ENCODE measurements around the gene DIS3L2.
A peak's percentile ranks its signal among the peaks of the same experiment; 100 is the strongest.
"Not testable (repeated sequence)": the region's sequence is repeated elsewhere in the genome, so short reads cannot be mapped to it uniquely, and the experiment has no call there.

Gene DIS3L2

DNA sequence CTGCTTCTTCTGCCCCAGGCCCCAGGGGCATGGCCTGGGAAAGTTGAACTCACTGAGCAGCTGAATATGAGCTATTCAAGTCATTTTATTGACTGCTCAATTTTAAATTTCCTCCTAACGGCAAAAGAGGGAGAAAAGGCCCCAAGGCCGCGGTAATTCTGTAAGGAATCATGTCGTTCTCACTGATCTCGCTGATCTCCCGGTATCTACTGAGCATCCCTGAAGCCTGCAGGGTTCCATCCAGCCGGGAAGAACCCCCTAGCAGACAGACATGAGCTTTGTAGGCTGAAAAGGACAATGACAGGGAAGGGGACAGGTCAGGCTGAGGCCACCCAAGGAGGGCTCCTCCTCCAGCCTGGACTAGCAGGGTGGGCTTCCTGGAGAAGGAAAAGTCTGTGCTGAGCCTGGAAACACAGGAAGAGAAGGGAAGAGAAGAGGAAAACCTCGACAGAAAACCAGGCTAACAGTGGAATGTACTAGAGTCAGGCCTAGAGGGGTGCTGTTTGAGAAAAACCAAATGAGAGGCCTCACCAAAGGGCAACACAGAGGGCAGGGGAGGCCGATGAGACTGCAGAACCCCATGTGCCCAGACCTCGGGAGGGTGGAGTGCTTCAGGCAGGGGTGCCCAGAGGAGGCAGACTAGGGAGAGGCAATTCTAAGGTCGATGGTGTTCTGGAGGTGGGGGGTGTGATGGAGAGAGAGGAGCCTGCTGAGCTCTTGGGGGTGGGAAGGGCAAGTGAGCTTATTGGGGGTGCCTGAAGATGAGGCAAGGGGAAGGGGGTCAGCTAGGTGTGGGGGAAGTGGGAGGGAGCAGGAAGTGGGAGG is 32.4 kb upstream of the DIS3L2 start:
- no peak for DNase-seq (ENCODE audit: low read depth in 2 of 3, low spot score in 1 of 3)

DNA sequence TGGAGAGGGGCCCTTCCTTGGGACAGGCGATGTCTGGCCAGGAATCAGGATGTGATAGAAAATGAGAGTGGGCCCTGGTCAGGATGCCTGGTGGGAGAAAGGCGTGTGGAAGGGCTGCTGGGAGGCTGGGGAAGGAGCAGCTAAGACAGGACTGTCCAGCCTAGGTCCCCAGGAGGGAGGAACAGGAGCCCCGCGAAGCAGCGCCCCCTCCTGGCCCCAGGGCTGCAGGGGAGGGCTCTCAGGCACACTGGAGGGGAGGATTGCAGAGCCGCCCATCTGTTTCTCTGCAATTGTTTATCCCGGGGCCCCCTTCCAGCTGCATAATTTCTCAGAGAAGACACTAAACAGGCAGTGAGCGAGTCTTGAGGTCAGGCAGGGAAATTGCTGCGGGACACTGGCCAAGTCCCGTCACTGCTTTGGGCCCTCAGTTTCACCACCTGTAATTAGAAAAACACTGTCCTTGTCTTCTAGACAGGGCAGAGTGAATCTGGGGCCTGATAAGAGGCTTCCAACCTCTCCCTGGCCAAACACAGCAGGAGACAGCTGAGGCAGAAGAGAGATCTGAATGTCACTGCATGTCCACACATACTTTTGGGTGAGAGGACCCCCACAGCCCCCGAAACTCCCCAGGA is 31.4 kb upstream of the DIS3L2 start:
- DNase-seq (ENCODE audit: low read depth in 2 of 3, low spot score in 1 of 3), result peak in 1 of 3 donors; percentile 26

DNA sequence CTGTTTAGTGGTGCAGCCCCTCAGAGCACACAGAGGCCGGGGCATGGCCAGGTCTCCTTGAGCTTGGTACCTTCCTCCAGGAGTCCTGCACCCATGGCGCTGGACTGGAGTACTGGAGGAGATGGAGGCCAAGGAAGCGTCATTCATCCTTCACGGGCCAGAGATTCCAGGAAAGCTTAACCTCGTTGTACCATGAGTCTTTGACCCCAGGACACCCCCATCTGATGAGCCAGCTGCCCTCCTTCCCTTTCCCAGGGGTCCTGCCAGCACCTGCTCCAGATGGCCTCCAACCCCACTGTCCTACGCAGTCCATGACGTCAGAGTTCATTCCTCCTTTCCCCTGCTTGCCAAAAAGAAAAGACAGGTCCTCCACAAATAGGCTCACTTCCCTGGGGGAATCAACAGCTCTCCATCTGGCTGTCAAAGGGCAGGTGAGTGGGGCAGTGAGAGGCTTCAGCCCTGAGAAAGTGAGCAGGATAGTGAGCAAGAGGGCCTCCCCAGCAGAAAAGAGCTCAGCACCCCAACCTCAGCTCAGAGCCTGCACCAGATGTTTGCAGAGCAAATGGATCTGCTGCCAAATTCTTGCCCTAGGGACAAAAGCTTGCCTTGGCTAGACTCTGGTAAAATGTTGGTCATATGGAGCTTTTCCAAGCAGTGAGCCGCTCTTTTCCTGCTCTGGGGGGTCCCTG is 30.8 kb upstream of the DIS3L2 start:
- no peak for DNase-seq (ENCODE audit: low read depth in 2 of 3, low spot score in 1 of 3)

- no peak for DNase-seq (ENCODE audit: low read depth in 2 of 3, low spot score in 1 of 3)
Observed at GRCh38 chr2:231931481-231931915, 30.0 kb upstream of the DIS3L2 start.

DNA sequence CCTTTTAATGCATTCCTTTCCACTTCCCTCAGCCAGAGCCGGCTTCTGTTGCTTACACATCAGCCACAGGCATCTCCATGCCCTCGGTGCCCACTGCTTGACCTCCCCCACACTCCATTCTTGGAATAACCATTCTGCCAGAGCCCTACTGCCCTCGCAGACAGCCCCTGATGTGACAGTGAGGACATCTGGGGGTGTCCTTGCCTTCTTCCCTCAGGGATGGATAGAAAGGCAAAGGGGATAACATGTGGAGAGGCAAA is 28.9 kb upstream of the DIS3L2 start:
- no peak for DNase-seq (ENCODE audit: low read depth in 2 of 3, low spot score in 1 of 3)

- DNase-seq (ENCODE audit: low read depth in 2 of 3, low spot score in 1 of 3), result no peak
Observed at GRCh38 chr2:231932985-231933915, 28.3 kb upstream of the DIS3L2 start.

- no peak for DNase-seq (ENCODE audit: low read depth in 2 of 3, low spot score in 1 of 3)
Observed at GRCh38 chr2:231933916-231934401, 27.6 kb upstream of the DIS3L2 start.

- no peak for DNase-seq (ENCODE audit: low read depth in 2 of 3, low spot score in 1 of 3)
Observed at GRCh38 chr2:231934441-231935206, 26.9 kb upstream of the DIS3L2 start.

- no peak for DNase-seq (ENCODE audit: low read depth in 2 of 3, low spot score in 1 of 3)
Observed at GRCh38 chr2:231935207-231935524, 26.3 kb upstream of the DIS3L2 start.

DNA sequence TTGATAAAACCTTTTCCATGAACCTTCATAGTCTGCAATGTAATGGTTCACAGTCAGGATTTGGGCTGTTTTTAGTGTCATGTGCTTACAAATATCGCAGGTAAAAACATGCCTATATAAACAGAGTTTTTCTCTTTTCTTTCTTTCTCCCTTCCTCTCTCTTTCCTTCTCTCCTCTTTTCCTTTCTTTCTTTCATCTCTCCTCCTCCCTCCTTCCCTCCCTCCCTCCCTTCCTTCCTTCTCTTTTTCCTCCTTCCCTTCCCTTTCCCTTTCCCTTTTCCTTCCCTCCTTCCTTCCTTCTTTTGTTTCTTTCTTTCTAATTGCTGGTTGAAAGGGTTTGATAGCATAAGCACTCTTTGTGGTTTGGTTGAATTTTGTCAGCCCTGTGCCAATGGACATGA is 25.7 kb upstream of the DIS3L2 start:
- DNase-seq (ENCODE audit: low read depth in 2 of 3, low spot score in 1 of 3), result no peak

- DNase-seq (ENCODE audit: low read depth in 2 of 3, low spot score in 1 of 3), result no peak
Observed at GRCh38 chr2:231936491-231936890, 25.0 kb upstream of the DIS3L2 start.

- no peak for DNase-seq (ENCODE audit: low read depth in 2 of 3, low spot score in 1 of 3)
Observed at GRCh38 chr2:231937057-231937456, 24.5 kb upstream of the DIS3L2 start.

DNA sequence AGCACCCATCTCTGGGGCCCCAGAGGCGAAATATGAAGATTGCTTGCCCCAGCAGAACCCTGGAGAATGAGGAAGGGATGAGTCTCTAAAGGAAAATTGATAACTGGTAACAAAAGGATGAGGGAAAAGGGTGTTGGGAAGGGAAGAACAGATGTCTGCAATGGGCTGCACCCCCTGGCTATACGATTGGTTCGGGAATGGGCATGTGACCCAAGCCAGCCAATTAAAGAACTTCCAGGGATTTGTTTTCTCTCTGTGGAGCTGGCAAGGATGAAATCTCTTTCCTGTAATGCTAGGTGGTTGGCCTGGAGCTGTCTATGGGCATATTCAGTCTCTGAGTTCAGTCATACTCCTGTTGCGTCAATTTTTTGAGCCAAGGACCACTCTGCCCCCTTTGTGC is 22.5 kb upstream of the DIS3L2 start:
- no peak for DNase-seq (ENCODE audit: low read depth in 2 of 3, low spot score in 1 of 3)

GRCh38 chr2:231940795-231941194 is 20.7 kb upstream of the DIS3L2 start:
- DNase-seq (ENCODE audit: low read depth in 2 of 3, low spot score in 1 of 3), result no peak

DNA sequence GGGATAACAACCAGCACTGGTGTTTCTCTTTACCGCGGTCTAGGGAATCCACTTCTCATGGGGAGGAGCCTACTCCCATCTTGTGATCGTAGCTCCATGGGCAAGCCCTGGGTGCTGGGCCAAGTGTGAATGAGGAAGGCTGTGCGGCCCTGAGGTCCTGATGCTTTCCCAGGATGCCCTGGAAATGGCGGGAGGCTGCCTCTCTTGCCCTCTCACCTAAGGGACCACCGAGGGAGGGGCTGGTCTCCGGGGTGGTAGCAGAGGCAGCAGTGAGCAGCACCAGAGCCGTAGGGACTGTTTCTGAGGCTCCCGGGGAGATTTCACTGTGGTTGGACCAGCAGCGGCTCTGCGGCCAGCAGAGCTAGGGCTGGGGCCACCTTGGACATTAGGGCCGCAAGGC is 19.8 kb upstream of the DIS3L2 start:
- DNase-seq (ENCODE audit: low read depth in 2 of 3, low spot score in 1 of 3), result no peak

GRCh38 chr2:231942180-231942579 is 19.3 kb upstream of the DIS3L2 start:
- DNase-seq (ENCODE audit: low read depth in 2 of 3, low spot score in 1 of 3), result no peak

DNA sequence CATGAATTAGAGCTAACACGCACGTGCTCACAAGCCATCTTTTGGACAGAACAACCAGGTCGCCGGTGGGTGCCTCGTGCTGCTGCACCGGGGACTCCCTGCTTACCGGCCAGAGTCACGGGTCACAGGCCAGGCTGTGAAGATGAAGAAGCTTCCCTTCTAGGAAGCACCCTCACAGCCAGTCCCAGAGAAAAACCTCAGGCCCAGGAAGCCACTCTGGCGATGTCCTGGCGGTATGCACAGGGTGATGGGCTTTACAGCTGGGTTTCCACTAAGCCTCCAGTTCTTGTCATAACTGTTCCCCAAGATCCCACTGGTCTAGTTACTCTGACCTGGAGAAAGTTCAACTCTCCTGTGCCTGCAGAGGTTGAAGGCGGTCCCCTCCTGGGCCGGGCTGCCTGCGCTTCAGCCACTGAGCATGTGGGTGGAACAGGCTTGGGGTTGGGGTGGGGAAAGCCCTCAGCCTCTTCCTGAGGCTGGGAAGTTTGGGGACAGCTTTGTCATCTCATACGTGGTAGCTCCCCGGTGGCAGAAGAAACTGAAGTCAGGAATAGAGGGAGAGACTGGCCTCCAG is 15.2 kb upstream of the DIS3L2 start:
- DNase-seq (ENCODE audit: low read depth in 2 of 3, low spot score in 1 of 3), result no peak

DNA sequence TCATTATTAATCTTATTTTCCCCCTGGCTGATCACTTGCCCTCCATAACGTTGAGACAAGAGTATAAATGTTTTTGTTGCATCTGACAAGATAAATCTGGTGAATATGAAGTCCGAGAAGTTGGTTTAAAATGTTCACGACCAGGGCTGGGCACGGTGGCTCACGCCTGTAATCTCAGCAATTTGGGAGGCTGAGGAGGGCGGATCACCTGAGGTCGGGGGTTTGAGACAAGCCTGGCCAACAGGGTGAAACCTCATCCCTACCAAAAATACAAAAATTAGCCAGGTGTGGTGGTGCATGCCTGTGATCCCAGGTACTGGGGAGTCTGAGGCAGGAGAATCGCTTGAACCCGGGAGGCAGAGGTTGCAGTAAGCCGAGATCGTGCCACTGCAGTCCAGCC is 14.4 kb upstream of the DIS3L2 start:
- not testable (repeated sequence) for DNase-seq (ENCODE audit: low read depth in 2 of 3, low spot score in 1 of 3)

- no peak for DNase-seq (ENCODE audit: low read depth in 2 of 3, low spot score in 1 of 3)
Observed at GRCh38 chr2:231947694-231948093, 13.8 kb upstream of the DIS3L2 start.

GRCh38 chr2:231951452-231952035 is 10.0 kb upstream of the DIS3L2 start:
- DNase-seq (ENCODE audit: low read depth in 2 of 3, low spot score in 1 of 3), result no peak

All from stimulated activated CD4-positive, alpha-beta T cell treated with anti-CD3 and anti-CD28 coated beads, Interleukin-12 subunit alpha, Interleukin-12 subunit beta, amount 100 ng/mL, for 48 hours (primary cell).